ENCODE results near the gene PVALEF. TPM values are rescaled to one million over a fixed set of nuclear protein-coding genes. Genes with fewer than 3 reads are reported as not detected.
A peak's percentile ranks its signal among the peaks of the same experiment; 100 is the strongest.

Gene PVALEF
- total RNA-seq, 1 donor from 2014 or later: not detected

DNA sequence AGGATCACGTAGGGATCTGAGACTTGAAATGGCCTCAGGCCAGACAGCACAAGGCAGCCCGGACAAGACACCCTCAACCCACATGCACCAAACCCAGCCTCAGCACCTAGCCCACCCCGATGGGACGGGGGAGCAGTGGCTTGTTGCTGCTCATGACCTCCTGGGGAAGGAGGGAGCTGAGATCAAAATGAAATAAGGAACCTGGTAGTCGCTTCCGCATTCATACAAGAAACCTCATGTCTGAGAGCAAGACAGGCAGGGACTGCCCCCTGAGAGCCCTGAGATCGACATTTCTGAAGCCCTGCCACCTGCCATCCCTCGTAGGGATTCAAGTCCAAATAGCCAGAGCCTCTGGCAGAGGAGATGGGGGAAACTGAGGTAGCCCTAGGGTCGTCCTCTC, 63.1 kb downstream of the PVALEF start:
- H3K27me3 Mint-ChIP-seq: no peaks in the 10 kb centered on the region
- peak; percentile 88 for ATAC-seq (ENCODE audit: low read depth)
- peak overlapping the region; percentile 86 for H3K27ac Mint-ChIP-seq
- H3K9me3 Mint-ChIP-seq: no peaks in the 10 kb centered on the region
- ChIA-PET CTCF (interaction anchor here (1.0 to 1.3 kb wide), 2 partner anchors 9 to 11 kb away, joined by 4 read pairs; partner anchors contain the start of genes NDUFAF8 and TEPSIN), POLR2A (interaction anchor here (0.9 to 2.9 kb wide), 2 partner anchors 10 to 67 kb away, joined by 3 to 52 read pairs; partner anchors contain the start of genes NDUFAF8, SLC38A10 and TEPSIN)
- DNase-seq: peak; percentile 41
- H3K4me1 Mint-ChIP-seq: peaks cover 38% of the 10 kb centered on the region
- peak overlapping the region; percentile 62 for H3K4me3 Mint-ChIP-seq
- H3K36me3 Mint-ChIP-seq (ENCODE audit: low read depth): peaks cover 24% of the 10 kb centered on the region
- TF ChIP-seq CTCF (IDR thresholded peaks at IDR 0.05): no peak
- intact Hi-C loops (cut with micrococcal nuclease): loop anchor here (1.0 to 10.0 kb wide), 2 partner anchors 11 to 74 kb away; partner anchors contain the start of genes NDUFAF8 and TEPSIN

- Mint-ChIP-seq H3K27ac (peak overlapping the region; percentile 86), H3K27me3 (no peaks in the 10 kb centered on the region), H3K4me1 (peaks cover 32% of the 10 kb centered on the region), H3K9me3 (no peaks in the 10 kb centered on the region), H3K4me3 (peak overlapping the region; percentile 62), H3K36me3 (ENCODE audit: low read depth) (peaks cover 24% of the 10 kb centered on the region)
- CTCF ChIA-PET: interaction anchor here (1.0 to 1.3 kb wide), 2 partner anchors 8 to 10 kb away, joined by 4 read pairs; partner anchors contain the start of genes NDUFAF8 and TEPSIN
- ATAC-seq (ENCODE audit: low read depth): no peak
- TF ChIP-seq CTCF (IDR thresholded peaks at IDR 0.05): no peak
- intact Hi-C loops (cut with micrococcal nuclease): loop anchor here (1.0 to 10.0 kb wide), 2 partner anchors 10 to 74 kb away; partner anchors contain the start of genes NDUFAF8 and TEPSIN
- no peak for DNase-seq
- POLR2A ChIA-PET: interaction anchor here (0.9 to 2.9 kb wide), 2 partner anchors 10 to 66 kb away, joined by 3 to 52 read pairs; partner anchors contain the start of genes NDUFAF8, SLC38A10 and TEPSIN
These were observed 63.7 kb downstream of the PVALEF start for GRCh38 chr17:81228834-81229665.

GRCh38 chr17:81229666-81229920, 64.3 kb downstream of the PVALEF start:
- no peak for ATAC-seq (ENCODE audit: low read depth)
- DNase-seq: no peak
- Mint-ChIP-seq H3K4me3 (no peak overlapping the region), H3K36me3 (ENCODE audit: low read depth) (peaks cover 27% of the 10 kb centered on the region), H3K27ac (no peak overlapping the region), H3K4me1 (peaks cover 31% of the 10 kb centered on the region), H3K9me3 (no peaks in the 10 kb centered on the region), H3K27me3 (no peaks in the 10 kb centered on the region)
- ChIA-PET CTCF (no interaction called here), POLR2A (interaction anchor here (2.9 kb wide), 1 partner anchor 9 kb away, joined by 52 read pairs; the partner anchor contains the start of genes NDUFAF8 and TEPSIN)
- no peak for TF ChIP-seq CTCF (IDR thresholded peaks at IDR 0.05)
- intact Hi-C loops (cut with micrococcal nuclease): loop anchor here (10.0 kb wide), 1 partner anchor 75 kb away; no protein-coding TSS in a partner anchor

- peaks cover 34% of the 10 kb centered on the region for H3K36me3 Mint-ChIP-seq (ENCODE audit: low read depth)
- no peak overlapping the region for H3K4me3 Mint-ChIP-seq
- intact Hi-C loops (cut with micrococcal nuclease): no loop called here
- ChIA-PET CTCF (no interaction called here), POLR2A (interaction anchor here (2.9 kb wide), 1 partner anchor 8 kb away, joined by 52 read pairs; the partner anchor contains the start of genes NDUFAF8 and TEPSIN)
- peaks cover 32% of the 10 kb centered on the region for H3K4me1 Mint-ChIP-seq
- DNase-seq (no peak), ATAC-seq (ENCODE audit: low read depth) (no peak)
- no peaks in the 10 kb centered on the region for H3K27me3 Mint-ChIP-seq
- H3K9me3 Mint-ChIP-seq: no peaks in the 10 kb centered on the region
- TF ChIP-seq CTCF (IDR thresholded peaks at IDR 0.05): no peak
- no peak overlapping the region for H3K27ac Mint-ChIP-seq
These were observed 64.9 kb downstream of the PVALEF start for GRCh38 chr17:81230043-81230820.

Data from activated B cell treated with CpG ODN at 0.5 μM for 24 hours (primary cell).